GM23248 (cell line): ENCODE measurements around the gene MANBA. TPM values are rescaled to one million over a fixed set of nuclear protein-coding genes. Genes with fewer than 3 reads are reported as not detected.
A peak's percentile ranks its signal among the peaks of the same experiment; 100 is the strongest.

Experiments used
- DNase-seq: peaks from one replicate; pipeline ENCODE4 v3.0.0-alpha.2; 2015
- H2AFZ ChIP-seq: fragments of 200-600 bp; sonication (generic); 2 replicates; pipeline ENCODE4 v1.6.1; 2016; ENCODE audit warnings: antibody characterized with exemption
- H3F3A ChIP-seq: fragments of 200-600 bp; sonication (generic); 2 replicates; pipeline ENCODE4 v1.6.1; 2016; ENCODE audit warnings: mild to moderate bottlenecking, antibody characterized with exemption, mixed run types; ENCODE audit not compliant: insufficient read depth
- H3K27ac ChIP-seq: fragments of 200-600 bp; sonication (generic); 2 replicates; pipeline ENCODE4 v1.5.1; 2016; ENCODE audit warnings: mild to moderate bottlenecking
- H3K27me3 ChIP-seq: fragments of 200-600 bp; sonication (generic); replicated peaks from 2 replicates; pipeline ENCODE4 v1.6.1; 2016; ENCODE audit warnings: mild to moderate bottlenecking; ENCODE audit not compliant: insufficient read depth
- H3K36me3 ChIP-seq: fragments of 200-600 bp; sonication (generic); 2 replicates; pipeline ENCODE4 v1.6.1; 2016; ENCODE audit warnings: low read depth, mild to moderate bottlenecking
- H3K4me1 ChIP-seq: fragments of 200-600 bp; sonication (generic); 2 replicates; pipeline ENCODE4 v1.6.1; 2016; ENCODE audit warnings: mild to moderate bottlenecking; ENCODE audit not compliant: insufficient read depth
- H3K4me2 ChIP-seq: fragments of 200-600 bp; sonication (generic); one replicate; pipeline ENCODE4 v1.6.1; 2016; ENCODE audit warnings: mild to moderate bottlenecking; ENCODE audit not compliant: unreplicated experiment
- H3K4me3 ChIP-seq: fragments of 200-600 bp; sonication (generic); 2 replicates; pipeline ENCODE4 v1.5.1; 2016; ENCODE audit warnings: mild to moderate bottlenecking
- H3K79me2 ChIP-seq: fragments of 200-600 bp; sonication (generic); 2 replicates; pipeline ENCODE4 v1.6.1; 2016; ENCODE audit warnings: mild to moderate bottlenecking; ENCODE audit not compliant: insufficient read depth
- H3K9ac ChIP-seq: fragments of 200-600 bp; sonication (generic); 2 replicates; pipeline ENCODE4 v1.6.1; 2016; ENCODE audit warnings: mild to moderate bottlenecking
- H3K9me2 ChIP-seq: fragments of 200-600 bp; sonication (generic); 2 replicates; pipeline ENCODE4 v1.6.1; 2016; ENCODE audit warnings: mixed run types, mild to moderate bottlenecking, moderate library complexity; ENCODE audit not compliant: insufficient read depth
- H3K9me3 ChIP-seq: fragments of 200-600 bp; sonication (generic); one replicate; pipeline ENCODE4 v1.6.1; 2017; ENCODE audit warnings: low read depth
- H4K20me1 ChIP-seq: fragments of 200-600 bp; sonication (generic); 2 replicates; pipeline ENCODE4 v1.6.0; 2016; ENCODE audit not compliant: insufficient read depth
- EZH2 ChIP-seq: fragments of 200-600 bp; sonication (generic); IDR thresholded peaks from 2 replicates; pipeline ENCODE4 v1.6.1; 2018; ENCODE audit warnings: antibody characterized with exemption, mild to moderate bottlenecking; ENCODE audit not compliant: insufficient read depth, poor library complexity, severe bottlenecking
- EZH2phosphoT487 ChIP-seq: fragments of 200-600 bp; sonication (generic); IDR thresholded peaks from 2 replicates; pipeline ENCODE4 v1.6.1; 2018; ENCODE audit warnings: antibody characterized with exemption, moderate library complexity, mild to moderate bottlenecking, low read depth; ENCODE audit not compliant: insufficient read depth
- WGBS, 2 experiments: methylation state at CpG; one replicate each; pipeline ENCODE4 v1.1.6; 2015 to 2017; ENCODE audit warnings: low lambda C conversion rate in 2 of 2, low coverage in 1 of 2; ENCODE audit errors: missing lambda C conversion rate in 2 of 2; 5-methylcytosine and 5-hydroxymethylcytosine counted together
- in situ Hi-C: fragments of 300-500 bp; cut with MboI; formaldehyde crosslinking; loops from 2 replicates; pipeline ENCODE4 v1.15.0; 2020
- polyA plus RNA-seq: library from polyadenylated mRNA; unstranded; fragments of >200 nt; fragmentation: Nextera tagmentation; extraction: Ambion mirVana; gene quantifications from 2 replicates; pipeline ENCODE4 v1.2.1, GENCODE V29; 2016
- total RNA-seq: library from RNA; depleted of rRNA; stranded (reverse); fragments of >200 nt; shearing (Covaris generic); gene quantifications from 2 replicates; pipeline ENCODE4 v1.2.3, GENCODE V29; 2014

The MANBA gene
- total and polyA plus RNA-seq, 2 experiments from 2014 or later = 16.6 to 20.5 TPM

- Histone ChIP-seq H3K9me2 (no peaks in the 10 kb centered on the region), H3K79me2 (no peaks in the 10 kb centered on the region), H3K36me3 (peaks cover 36% of the 10 kb centered on the region), H3K4me3 (no peak overlapping the region), H3K9ac (no peak overlapping the region), H3K4me2 (no peak overlapping the region), H4K20me1 (no peaks in the 10 kb centered on the region), H3F3A (no peaks in the 10 kb centered on the region), H3K27me3 (no peaks in the 10 kb centered on the region), H3K27ac (no peak overlapping the region), H2AFZ (no peak overlapping the region), H3K9me3 (no peaks in the 10 kb centered on the region), H3K4me1 (peaks cover 7% of the 10 kb centered on the region; the same call in 1 of the 2 replicates)
- TF ChIP-seq EZH2phosphoT487 = no peak
- TF ChIP-seq EZH2 = no peak
- no peak for DNase-seq
- WGBS, 2 experiments = 74 to 79% methylated on average over 4 of the region's 4 CpGs
- in situ Hi-C loops = no loop called here
These were observed 161.3 kb downstream of the MANBA start for GRCh38 chr4:102599455-102599854.

DNA sequence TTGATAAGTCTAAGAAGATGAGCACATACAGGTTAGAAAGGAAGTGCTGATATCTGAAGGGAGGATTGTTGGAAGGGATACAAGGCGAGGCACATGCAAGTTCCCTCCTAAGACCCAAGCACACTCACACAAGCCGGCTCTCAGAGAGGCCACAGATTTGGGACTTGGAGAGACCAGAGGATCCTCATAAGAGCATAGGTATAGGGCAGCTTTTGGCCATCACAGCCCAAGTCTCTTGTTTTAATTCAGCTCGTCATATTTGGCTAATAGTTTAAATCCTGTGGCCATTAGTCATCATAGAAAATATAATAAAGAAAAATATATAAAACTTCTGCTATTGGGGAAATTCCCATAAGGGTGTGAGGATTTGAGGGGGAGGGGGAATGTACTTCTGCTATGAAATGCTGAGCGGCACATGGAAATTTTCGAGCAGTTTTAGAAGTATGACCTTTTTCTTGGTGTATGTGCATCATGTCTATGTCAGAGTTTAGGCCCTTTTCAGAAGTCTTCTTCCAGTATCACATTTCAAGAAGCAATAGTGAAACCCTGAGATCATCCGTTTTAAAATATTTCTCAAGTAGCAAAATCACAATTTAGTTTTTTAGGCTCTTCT, 161.9 kb downstream of the MANBA start:
- no peak for DNase-seq
- Histone ChIP-seq H3K4me3 (no peak overlapping the region), H3K9me3 (no peaks in the 10 kb centered on the region), H4K20me1 (no peaks in the 10 kb centered on the region), H3K9me2 (no peaks in the 10 kb centered on the region), H3K27ac (no peak overlapping the region), H2AFZ (no peak overlapping the region), H3K9ac (no peak overlapping the region), H3K36me3 (peaks cover 33% of the 10 kb centered on the region), H3K79me2 (no peaks in the 10 kb centered on the region), H3K4me1 (peaks cover 7% of the 10 kb centered on the region; the same call in 1 of the 2 replicates), H3K27me3 (no peaks in the 10 kb centered on the region), H3F3A (no peaks in the 10 kb centered on the region), H3K4me2 (no peak overlapping the region)
- TF ChIP-seq EZH2phosphoT487 (no peak), EZH2 (no peak)
- WGBS, 2 experiments = 84 to 88% methylated on average over 6 of the region's 6 CpGs
- in situ Hi-C loops = no loop called here

- in situ Hi-C loops = no loop called here
- Histone ChIP-seq H3K4me1 (peaks cover 7% of the 10 kb centered on the region; the same call in 1 of the 2 replicates), H2AFZ (no peak overlapping the region), H3K9ac (no peak overlapping the region), H3K4me3 (no peak overlapping the region), H3K27me3 (no peaks in the 10 kb centered on the region), H3F3A (no peaks in the 10 kb centered on the region), H4K20me1 (no peaks in the 10 kb centered on the region), H3K36me3 (peaks cover 33% of the 10 kb centered on the region), H3K27ac (no peak overlapping the region), H3K4me2 (no peak overlapping the region), H3K9me2 (no peaks in the 10 kb centered on the region), H3K9me3 (no peaks in the 10 kb centered on the region), H3K79me2 (no peaks in the 10 kb centered on the region)
- DNase-seq = peak; percentile 40
- 96 to 100% methylated on average over 1 of the region's 1 CpG for WGBS, 2 experiments
- no peak for TF ChIP-seq EZH2
- TF ChIP-seq EZH2phosphoT487 = no peak
These were observed 162.5 kb downstream of the MANBA start for GRCh38 chr4:102598086-102598761.

DNA sequence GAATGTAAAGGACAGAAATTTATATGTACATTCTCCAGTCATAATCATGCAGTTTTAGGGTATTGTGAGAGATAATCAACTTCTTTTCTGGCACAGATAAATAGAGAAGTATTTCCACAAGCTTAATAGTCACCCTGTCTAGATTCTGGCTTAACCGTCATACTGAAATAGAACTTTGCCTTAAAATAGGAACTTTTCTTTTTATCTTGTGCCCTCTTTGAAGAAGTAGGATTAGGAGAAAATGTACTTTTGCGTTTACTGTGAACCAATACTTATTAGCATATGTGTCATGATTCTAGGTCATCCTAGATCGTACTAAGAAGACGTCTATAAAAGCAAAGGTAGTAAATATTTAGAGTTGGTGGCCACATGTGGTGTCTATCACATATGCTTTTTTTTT, 164.2 kb downstream of the MANBA start:
- H3K27ac ChIP-seq = no peak overlapping the region
- no peaks in the 10 kb centered on the region for H3F3A ChIP-seq
- TF ChIP-seq EZH2 = no peak
- H3K4me3 ChIP-seq = no peak overlapping the region
- WGBS, 2 experiments = 98 to 100% methylated on average over 4 of the region's 4 CpGs
- H3K9me2 ChIP-seq = no peaks in the 10 kb centered on the region
- no peaks in the 10 kb centered on the region for H3K27me3 ChIP-seq
- H3K4me1 ChIP-seq = peaks cover 7% of the 10 kb centered on the region; the same call in 1 of the 2 replicates
- H3K4me2 ChIP-seq = no peak overlapping the region
- no peak for DNase-seq
- H3K9ac ChIP-seq = no peak overlapping the region
- no peaks in the 10 kb centered on the region for H4K20me1 ChIP-seq
- H2AFZ ChIP-seq = no peak overlapping the region
- H3K9me3 ChIP-seq = no peaks in the 10 kb centered on the region
- peaks cover 37% of the 10 kb centered on the region for H3K36me3 ChIP-seq
- H3K79me2 ChIP-seq = no peaks in the 10 kb centered on the region
- in situ Hi-C loops = no loop called here
